HEK293T (cell line): ENCODE data around the gene CELSR1.

ENCODE experiments used
- BHLHE40 ChIP-seq: fragments of 450-650 bp; IDR thresholded peaks from 2 replicates; pipeline ENCODE4 v1.6.1; 2016; ENCODE audit warnings: mild to moderate bottlenecking, moderate library complexity, borderline replicate concordance
- ELF4 ChIP-seq: fragments of 450-650 bp; IDR thresholded peaks from 2 replicates; pipeline ENCODE4 v1.6.1; 2017; ENCODE audit warnings: antibody characterized with exemption
- FOXK2 ChIP-seq: fragments of 450-650 bp; IDR thresholded peaks from 2 replicates; pipeline ENCODE4 v1.6.1; 2016; ENCODE audit warnings: mild to moderate bottlenecking
- FOXM1 ChIP-seq: fragments of 450-650 bp; IDR thresholded peaks from 2 replicates; pipeline ENCODE4 v1.6.1; 2017; ENCODE audit warnings: mild to moderate bottlenecking, borderline replicate concordance
- HDGF ChIP-seq: fragments of 450-650 bp; IDR thresholded peaks from 2 replicates; pipeline ENCODE4 v1.6.1; 2017; ENCODE audit warnings: antibody characterized with exemption, borderline replicate concordance
- LEF1 ChIP-seq: fragments of 450-650 bp; IDR thresholded peaks from 2 replicates; pipeline ENCODE4 v1.6.1; 2017; ENCODE audit warnings: mild to moderate bottlenecking, borderline replicate concordance
- PKNOX1 ChIP-seq: fragments of 450-650 bp; IDR thresholded peaks from 2 replicates; pipeline ENCODE4 v1.6.1; 2016
- SP1 ChIP-seq: fragments of 450-650 bp; IDR thresholded peaks from 2 replicates; pipeline ENCODE4 v1.6.1; 2017
- SUZ12 ChIP-seq: fragments of 450-650 bp; IDR thresholded peaks from 2 replicates; pipeline ENCODE4 v1.6.1; 2016; ENCODE audit warnings: mild to moderate bottlenecking
- TARDBP ChIP-seq: fragments of 450-650 bp; IDR thresholded peaks from 2 replicates; pipeline ENCODE4 v1.6.1; 2016

GRCh38 chr22:46471901-46472721 lies 65.3 kb downstream of the CELSR1 start:
- TF ChIP-seq BHLHE40 (no peak), TARDBP (no peak), SP1 (no peak), FOXK2 (no peak), SUZ12 (no peak), ELF4 (no peak), HDGF (no peak), LEF1 (no peak), FOXM1 (no peak), PKNOX1 (no peak)
